LNCaP clone FGC (cell line): ENCODE data around the gene CCDC57.

Source experiments
- DNase-seq: peaks from one replicate; pipeline ENCODE4 v3.0.0-alpha.2; 2011; ENCODE audit warnings: low read depth
- H3K4me3 ChIP-seq: 2 replicates; pipeline ENCODE4 v1.5.1; 2011; ENCODE audit warnings: mild to moderate bottlenecking, low read depth, low read length, control low read depth
- TF ChIP-seq, protein P1 (sequence below): IDR thresholded peaks from 2 replicates; pipeline ENCODE4 v1.5.1; 2012; ENCODE audit warnings: mild to moderate bottlenecking; ENCODE audit not compliant: control insufficient read depth, insufficient read depth; ENCODE audit errors: extremely low read depth

Gene CCDC57

DNA sequence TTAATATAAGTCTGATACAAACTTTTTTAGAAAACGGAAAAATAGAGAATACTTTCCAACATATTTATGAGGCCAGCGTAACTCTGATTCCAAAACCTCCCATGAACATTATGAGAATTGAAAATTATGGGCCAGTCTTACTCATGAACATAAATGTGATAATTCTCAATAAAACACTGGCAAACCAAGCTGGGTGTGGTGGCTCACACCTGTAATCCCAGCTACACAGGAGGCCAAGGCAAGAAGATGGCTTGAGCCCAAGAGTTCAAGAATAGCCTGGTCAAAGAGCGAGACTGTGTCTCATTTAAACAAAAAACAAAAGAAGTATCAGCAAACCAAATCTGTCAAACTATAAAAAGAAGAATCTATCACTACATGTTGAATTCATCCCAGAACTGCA lies 47.8 kb downstream of the CCDC57 start:
- no peak for DNase-seq
- no peak overlapping the region for H3K4me3 ChIP-seq
- TF ChIP-seq, protein P1, sequence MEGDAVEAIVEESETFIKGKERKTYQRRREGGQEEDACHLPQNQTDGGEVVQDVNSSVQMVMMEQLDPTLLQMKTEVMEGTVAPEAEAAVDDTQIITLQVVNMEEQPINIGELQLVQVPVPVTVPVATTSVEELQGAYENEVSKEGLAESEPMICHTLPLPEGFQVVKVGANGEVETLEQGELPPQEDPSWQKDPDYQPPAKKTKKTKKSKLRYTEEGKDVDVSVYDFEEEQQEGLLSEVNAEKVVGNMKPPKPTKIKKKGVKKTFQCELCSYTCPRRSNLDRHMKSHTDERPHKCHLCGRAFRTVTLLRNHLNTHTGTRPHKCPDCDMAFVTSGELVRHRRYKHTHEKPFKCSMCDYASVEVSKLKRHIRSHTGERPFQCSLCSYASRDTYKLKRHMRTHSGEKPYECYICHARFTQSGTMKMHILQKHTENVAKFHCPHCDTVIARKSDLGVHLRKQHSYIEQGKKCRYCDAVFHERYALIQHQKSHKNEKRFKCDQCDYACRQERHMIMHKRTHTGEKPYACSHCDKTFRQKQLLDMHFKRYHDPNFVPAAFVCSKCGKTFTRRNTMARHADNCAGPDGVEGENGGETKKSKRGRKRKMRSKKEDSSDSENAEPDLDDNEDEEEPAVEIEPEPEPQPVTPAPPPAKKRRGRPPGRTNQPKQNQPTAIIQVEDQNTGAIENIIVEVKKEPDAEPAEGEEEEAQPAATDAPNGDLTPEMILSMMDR: no peak

DNA sequence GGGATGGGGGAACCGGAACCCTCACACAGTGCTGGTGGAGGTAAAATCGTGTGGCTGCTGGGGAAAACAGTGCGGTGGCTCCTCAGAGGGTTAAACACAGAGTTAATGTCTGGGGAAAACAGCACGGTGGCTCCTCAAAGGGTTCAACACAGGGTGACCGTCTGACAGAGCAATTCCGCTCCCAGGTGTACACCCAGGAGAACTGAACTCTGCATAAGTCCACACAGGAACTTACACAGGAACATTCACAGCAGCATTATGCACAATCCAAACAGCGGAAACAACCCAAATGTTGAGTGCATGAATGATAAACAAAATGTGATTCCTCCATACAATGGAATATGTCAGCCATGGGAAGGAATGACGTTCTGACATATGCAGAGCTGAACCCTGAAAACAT lies 51.4 kb downstream of the CCDC57 start:
- H3K4me3 ChIP-seq: no peak overlapping the region
- DNase-seq: no peak
- TF ChIP-seq, protein P1: no peak

DNA sequence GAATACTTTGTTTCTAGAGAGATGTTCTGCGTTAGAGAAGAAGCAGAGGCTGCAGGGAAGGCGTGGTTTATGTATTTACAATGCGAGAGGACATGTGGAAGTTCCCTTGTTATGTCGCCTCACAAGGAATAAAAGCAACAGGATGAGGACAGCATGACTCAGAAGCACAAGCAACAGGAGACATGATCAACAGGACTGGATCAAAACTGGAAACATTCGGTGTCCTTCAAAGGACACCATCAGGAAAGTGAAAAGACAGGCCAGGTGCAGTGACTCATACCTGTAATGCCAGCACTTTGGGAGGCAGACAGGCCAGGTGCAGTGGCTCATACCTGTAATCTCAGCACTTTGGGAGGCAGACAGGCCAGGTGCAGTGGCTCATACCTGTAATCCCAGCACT lies 52.6 kb downstream of the CCDC57 start:
- no peak for DNase-seq
- TF ChIP-seq, protein P1: no peak
- no peak overlapping the region for H3K4me3 ChIP-seq

DNA sequence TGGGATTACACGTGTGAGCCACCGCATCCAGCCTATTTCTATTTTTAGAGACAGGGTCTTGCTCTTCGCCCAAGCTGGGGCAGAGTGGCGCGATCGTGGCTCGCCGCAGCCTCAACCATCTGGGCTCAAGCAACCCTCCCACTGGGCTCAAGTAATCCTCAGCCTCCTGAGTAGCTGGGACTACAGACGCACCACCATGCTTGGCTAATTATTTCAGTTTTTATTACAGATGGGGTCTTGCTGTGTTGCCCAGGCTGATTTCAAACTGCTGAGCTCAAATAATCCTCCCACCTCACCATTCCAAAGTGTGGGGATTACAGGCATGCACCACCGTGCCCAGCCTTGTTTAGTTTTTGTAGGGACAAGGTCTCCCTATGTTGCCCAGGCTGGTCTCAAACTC lies 53.8 kb downstream of the CCDC57 start:
- DNase-seq: no peak
- TF ChIP-seq, protein P1: no peak
- H3K4me3 ChIP-seq: no peak overlapping the region

DNA sequence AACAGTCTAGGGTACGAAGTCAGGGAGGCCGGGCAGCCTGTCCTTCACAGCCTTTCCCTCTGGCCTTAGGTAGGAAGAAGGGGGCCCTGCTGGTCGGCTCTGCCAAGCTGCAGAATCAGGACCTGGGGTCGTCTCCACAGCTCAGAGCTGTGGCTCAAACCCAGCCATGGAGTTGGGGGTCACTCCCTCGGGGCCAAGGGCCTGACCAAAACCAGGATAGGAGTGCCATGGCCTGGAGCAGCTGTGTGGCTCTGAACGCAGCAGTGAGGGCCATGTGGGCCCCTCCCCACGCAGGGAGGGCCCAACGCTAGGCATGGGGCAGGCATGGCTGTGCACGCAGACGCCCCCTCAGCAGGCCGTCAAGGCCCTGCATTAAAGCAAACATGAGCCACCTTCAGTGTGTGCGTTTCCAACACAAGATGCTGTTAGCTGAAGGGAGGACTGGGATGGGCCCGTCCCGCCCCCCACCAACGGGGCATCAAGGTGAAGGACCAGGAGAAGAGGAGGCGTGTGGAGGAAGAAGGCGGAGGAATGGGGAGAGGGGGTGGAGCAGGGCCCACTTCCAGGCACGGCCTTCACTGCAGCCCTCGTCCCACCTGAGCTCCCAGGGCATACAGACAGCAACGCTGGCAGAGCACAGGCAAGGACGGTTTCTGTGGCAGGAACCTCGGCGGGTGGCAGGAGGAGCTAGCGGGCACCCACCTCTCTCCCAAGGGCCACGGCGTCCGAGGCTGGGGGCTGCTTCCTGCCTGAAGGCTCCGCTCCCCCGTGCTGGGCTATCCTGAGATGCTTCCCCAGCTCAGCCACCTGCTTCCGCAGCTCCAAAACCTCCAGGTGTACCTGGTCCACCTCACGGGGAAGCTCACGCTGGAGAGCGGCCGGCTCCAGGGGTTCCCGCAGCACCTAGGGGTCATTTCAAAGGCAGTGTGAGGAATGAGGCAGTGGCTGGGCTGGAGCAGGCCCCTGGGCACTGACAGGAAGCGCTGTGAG lies 55.3 kb downstream of the CCDC57 start:
- no peak overlapping the region for H3K4me3 ChIP-seq
- TF ChIP-seq, protein P1: no peak
- DNase-seq: no peak

DNA sequence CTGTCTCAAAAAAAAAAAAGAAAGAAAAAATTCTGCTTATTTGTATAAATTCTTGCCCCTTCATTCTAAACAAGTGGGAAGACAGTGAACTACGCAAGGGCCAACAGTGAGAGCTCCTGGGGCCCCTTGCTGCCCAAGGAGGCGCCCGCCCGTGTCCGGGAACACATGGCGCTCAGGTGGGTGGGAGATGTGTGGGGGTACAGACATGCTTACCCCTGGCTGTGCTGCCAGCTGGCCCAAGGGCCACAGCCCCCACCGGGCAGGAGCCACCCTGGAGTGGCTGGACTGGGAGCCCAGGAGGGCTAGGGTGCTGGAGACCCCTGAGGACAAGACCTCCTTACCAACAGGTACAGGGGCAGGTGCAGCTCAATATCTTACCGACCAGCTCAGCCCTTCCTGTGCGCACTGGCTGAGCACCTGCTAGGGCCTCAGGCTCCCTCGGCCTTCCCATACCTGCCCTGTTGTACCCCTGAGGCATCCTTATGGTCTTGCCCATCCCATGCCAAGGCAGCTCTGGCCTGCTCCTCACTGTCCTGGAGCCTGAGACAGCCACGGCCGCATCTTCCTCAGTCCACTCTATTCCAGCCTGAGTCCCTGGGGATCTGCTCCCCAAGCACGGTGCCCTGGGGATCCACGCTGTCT lies 56.2 kb downstream of the CCDC57 start:
- no peak overlapping the region for H3K4me3 ChIP-seq
- DNase-seq: no peak

More for the DNA sequence above, 56.2 kb downstream of the CCDC57 start:
- TF ChIP-seq, protein P1: no peak
